ENCODE measurements around the gene PCBD1. TPM values are rescaled to one million over a fixed set of nuclear protein-coding genes. Genes with fewer than 3 reads are reported as not detected.

The PCBD1 gene
- total and polyA plus RNA-seq, 5 donors: 102 to 216 (median 134) TPM

- no peaks in the 10 kb centered on the region for H3K9me3 ChIP-seq (ENCODE audit: control insufficient read depth, low read length)
- H3K27ac ChIP-seq (ENCODE audit: low read length): no peak overlapping the region
- no peaks in the 10 kb centered on the region for H3K27me3 ChIP-seq (ENCODE audit: control insufficient read depth, insufficient read depth)
- no peak for ATAC-seq
- H3K4me3 ChIP-seq (ENCODE audit: low read length): no peak overlapping the region
- H3K4me1 ChIP-seq (ENCODE audit: control insufficient read depth, insufficient read depth, low read length): no peaks in the 10 kb centered on the region
- WGBS: 72% methylated on average over 18 of the region's 18 CpGs
- intact Hi-C loops (cut with DNase I): no loop called here
- peak in 1 of 3 donors; percentile 42 for DNase-seq
These were observed 2.1 kb downstream of the PCBD1 start for GRCh38 chr10:70885931-70886903.

DNA sequence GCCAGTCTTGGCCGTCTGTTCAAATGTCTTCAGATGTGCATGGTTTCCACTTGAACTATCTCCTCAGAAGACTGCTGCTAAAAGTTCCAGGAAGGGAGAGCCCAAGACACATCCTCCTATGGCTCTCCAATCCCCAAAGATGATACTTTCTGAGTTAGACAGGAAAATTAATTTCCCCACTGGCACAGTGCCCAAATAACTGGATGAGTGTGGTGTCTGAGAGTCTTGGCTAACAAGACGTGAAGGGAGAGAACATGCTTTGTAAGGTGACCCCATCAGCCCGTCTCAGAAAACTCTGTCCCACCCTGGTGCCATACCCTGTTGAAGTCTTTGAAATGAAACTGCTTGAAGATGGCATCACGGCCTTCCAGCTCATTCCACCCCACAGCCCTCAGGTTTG lies 2.9 kb downstream of the PCBD1 start:
- 65% methylated on average over 4 of the region's 4 CpGs for WGBS
- H3K9me3 ChIP-seq (ENCODE audit: control insufficient read depth, low read length): no peaks in the 10 kb centered on the region
- no peak overlapping the region for H3K4me3 ChIP-seq (ENCODE audit: low read length)
- no peak for ATAC-seq
- H3K27me3 ChIP-seq (ENCODE audit: control insufficient read depth, insufficient read depth): no peaks in the 10 kb centered on the region
- H3K27ac ChIP-seq (ENCODE audit: low read length): no peak overlapping the region
- intact Hi-C loops (cut with DNase I): no loop called here
- H3K4me1 ChIP-seq (ENCODE audit: control insufficient read depth, insufficient read depth, low read length): no peaks in the 10 kb centered on the region
- DNase-seq: no peak

DNA sequence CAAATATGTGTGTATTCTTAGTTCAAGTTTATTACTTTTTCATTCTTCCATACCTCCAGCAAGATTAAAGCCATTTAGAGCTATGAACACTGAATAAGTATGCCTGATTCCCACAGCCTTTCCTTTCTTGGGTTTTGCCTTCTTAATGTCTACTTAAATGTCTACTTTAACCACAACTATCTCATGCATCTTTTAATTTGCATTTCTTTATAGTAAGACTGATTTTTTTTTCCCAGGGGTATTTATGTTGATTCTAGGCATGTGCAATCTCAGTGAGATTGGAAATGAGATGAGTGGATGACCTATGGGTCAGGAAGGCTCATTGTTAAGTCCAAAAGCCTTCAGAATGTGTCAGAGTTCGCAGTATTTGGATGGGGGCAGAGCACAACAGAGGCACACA lies 3.6 kb downstream of the PCBD1 start:
- Histone ChIP-seq H3K4me3 (ENCODE audit: low read length) (no peak overlapping the region), H3K4me1 (ENCODE audit: control insufficient read depth, insufficient read depth, low read length) (no peaks in the 10 kb centered on the region), H3K9me3 (ENCODE audit: control insufficient read depth, low read length) (no peaks in the 10 kb centered on the region), H3K27me3 (ENCODE audit: control insufficient read depth, insufficient read depth) (no peaks in the 10 kb centered on the region), H3K27ac (ENCODE audit: low read length) (no peak overlapping the region)
- WGBS: 97% methylated on average over 1 of the region's 1 CpG
- DNase-seq (no peak), ATAC-seq (no peak)
- intact Hi-C loops (cut with DNase I): loop anchor here (5.0 kb wide), 2 partner anchors 332 to 337 kb away; no protein-coding TSS in a partner anchor

GRCh38 chr10:70880077-70880534 lies 8.3 kb downstream of the PCBD1 start:
- intact Hi-C loops (cut with DNase I): loop anchor here (2.0 to 5.0 kb wide), 3 partner anchors 65 to 333 kb away; partner anchors contain the start of gene SGPL1 (in 2 of the 4)
- Histone ChIP-seq H3K9me3 (ENCODE audit: control insufficient read depth, low read length) (no peaks in the 10 kb centered on the region), H3K27ac (ENCODE audit: low read length) (no peak overlapping the region), H3K4me3 (ENCODE audit: low read length) (no peak overlapping the region), H3K4me1 (ENCODE audit: control insufficient read depth, insufficient read depth, low read length) (no peaks in the 10 kb centered on the region), H3K27me3 (ENCODE audit: control insufficient read depth, insufficient read depth) (no peaks in the 10 kb centered on the region)
- WGBS: 7% methylated on average over 4 of the region's 4 CpGs
- ATAC-seq: peak; percentile 82 to 85
- peak; percentile 73 to 88 (median 82) for DNase-seq

GRCh38 chr10:70879207-70879606 lies 9.2 kb downstream of the PCBD1 start:
- no peaks in the 10 kb centered on the region for H3K9me3 ChIP-seq (ENCODE audit: control insufficient read depth, low read length)
- no peak for ATAC-seq
- WGBS: 51% methylated on average over 1 of the region's 1 CpG
- no peaks in the 10 kb centered on the region for H3K27me3 ChIP-seq (ENCODE audit: control insufficient read depth, insufficient read depth)
- peak in 1 of 3 donors; percentile 35 for DNase-seq
- no peaks in the 10 kb centered on the region for H3K4me1 ChIP-seq (ENCODE audit: control insufficient read depth, insufficient read depth, low read length)
- H3K4me3 ChIP-seq (ENCODE audit: low read length): no peak overlapping the region
- H3K27ac ChIP-seq (ENCODE audit: low read length): no peak overlapping the region
- intact Hi-C loops (cut with DNase I): loop anchor here in 2 of 4 donors (5.0 kb wide), 1 partner anchor 62 kb away; the partner anchor contains the start of gene SGPL1 (in 2 of the 2)

- intact Hi-C loops (cut with DNase I): no loop called here
- WGBS: 89% methylated on average over 7 of the region's 7 CpGs
- no peak overlapping the region for H3K27ac ChIP-seq (ENCODE audit: low read length)
- no peak overlapping the region for H3K4me3 ChIP-seq (ENCODE audit: low read length)
- H3K9me3 ChIP-seq (ENCODE audit: control insufficient read depth, low read length): no peaks in the 10 kb centered on the region
- no peaks in the 10 kb centered on the region for H3K27me3 ChIP-seq (ENCODE audit: control insufficient read depth, insufficient read depth)
- ATAC-seq: no peak
- DNase-seq: no peak
- H3K4me1 ChIP-seq (ENCODE audit: control insufficient read depth, insufficient read depth, low read length): no peaks in the 10 kb centered on the region
These were observed 14.3 kb downstream of the PCBD1 start for GRCh38 chr10:70874061-70874460.

DNA sequence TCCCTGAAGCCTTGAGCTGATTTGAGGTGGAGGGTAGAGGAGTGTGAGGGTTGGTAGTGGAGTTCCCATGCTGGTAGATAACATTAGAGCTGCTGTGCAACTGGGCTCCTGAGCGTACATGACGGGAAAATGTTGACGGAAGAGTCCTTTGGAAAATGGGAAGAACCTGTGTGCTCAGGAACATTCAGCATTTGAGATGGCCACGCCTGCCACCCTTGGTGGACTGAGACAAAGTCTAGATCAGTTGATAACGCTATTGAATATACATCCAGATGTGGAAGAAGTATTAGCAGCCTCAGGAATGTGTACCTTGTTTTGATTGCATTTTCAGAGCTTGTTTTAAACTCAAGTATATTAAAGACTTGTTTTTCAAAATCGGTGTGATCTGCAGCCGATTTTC lies 16.1 kb downstream of the PCBD1 start:
- Histone ChIP-seq H3K9me3 (ENCODE audit: control insufficient read depth, low read length) (no peaks in the 10 kb centered on the region), H3K4me1 (ENCODE audit: control insufficient read depth, insufficient read depth, low read length) (no peaks in the 10 kb centered on the region), H3K4me3 (ENCODE audit: low read length) (no peak overlapping the region), H3K27me3 (ENCODE audit: control insufficient read depth, insufficient read depth) (no peaks in the 10 kb centered on the region), H3K27ac (ENCODE audit: low read length) (no peak overlapping the region)
- intact Hi-C loops (cut with DNase I): no loop called here
- DNase-seq (no peak), ATAC-seq (no peak)
- 94% methylated on average over 7 of the region's 7 CpGs for WGBS

- Histone ChIP-seq H3K9me3 (ENCODE audit: control insufficient read depth, low read length) (no peaks in the 10 kb centered on the region), H3K4me1 (ENCODE audit: control insufficient read depth, insufficient read depth, low read length) (no peaks in the 10 kb centered on the region), H3K27me3 (ENCODE audit: control insufficient read depth, insufficient read depth) (no peaks in the 10 kb centered on the region), H3K27ac (ENCODE audit: low read length) (no peak overlapping the region), H3K4me3 (ENCODE audit: low read length) (no peak overlapping the region)
- WGBS: 88% methylated on average over 4 of the region's 4 CpGs
- ATAC-seq (no peak), DNase-seq (no peak)
- intact Hi-C loops (cut with DNase I): no loop called here
These were observed 21.9 kb downstream of the PCBD1 start for GRCh38 chr10:70866424-70866823.

DNA sequence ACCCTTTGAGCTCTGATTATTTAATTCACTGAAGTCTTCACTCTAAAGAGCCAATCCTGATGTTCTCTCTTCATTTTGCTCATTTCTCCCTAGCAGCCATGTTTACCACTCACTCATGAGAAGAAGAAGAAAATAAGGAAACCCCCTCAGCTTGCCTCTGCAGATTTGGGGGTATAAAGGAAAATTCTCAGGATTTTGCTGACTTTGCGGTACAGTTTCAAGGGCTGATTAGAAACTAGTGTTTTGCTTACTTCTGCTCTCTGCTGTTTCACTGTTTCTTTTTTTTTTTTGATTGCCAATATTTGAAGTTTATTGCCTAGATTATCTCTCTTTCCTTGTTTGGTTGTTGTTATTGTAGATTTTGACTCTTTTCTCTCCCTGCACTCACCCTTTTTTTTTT lies 23.4 kb downstream of the PCBD1 start:
- intact Hi-C loops (cut with DNase I): no loop called here
- no peaks in the 10 kb centered on the region for H3K9me3 ChIP-seq (ENCODE audit: control insufficient read depth, low read length)
- no peaks in the 10 kb centered on the region for H3K4me1 ChIP-seq (ENCODE audit: control insufficient read depth, insufficient read depth, low read length)
- H3K27me3 ChIP-seq (ENCODE audit: control insufficient read depth, insufficient read depth): no peaks in the 10 kb centered on the region
- WGBS: 98% methylated on average over 1 of the region's 1 CpG
- DNase-seq (no peak), ATAC-seq (no peak)
- H3K4me3 ChIP-seq (ENCODE audit: low read length): no peak overlapping the region
- no peak overlapping the region for H3K27ac ChIP-seq (ENCODE audit: low read length)

DNA sequence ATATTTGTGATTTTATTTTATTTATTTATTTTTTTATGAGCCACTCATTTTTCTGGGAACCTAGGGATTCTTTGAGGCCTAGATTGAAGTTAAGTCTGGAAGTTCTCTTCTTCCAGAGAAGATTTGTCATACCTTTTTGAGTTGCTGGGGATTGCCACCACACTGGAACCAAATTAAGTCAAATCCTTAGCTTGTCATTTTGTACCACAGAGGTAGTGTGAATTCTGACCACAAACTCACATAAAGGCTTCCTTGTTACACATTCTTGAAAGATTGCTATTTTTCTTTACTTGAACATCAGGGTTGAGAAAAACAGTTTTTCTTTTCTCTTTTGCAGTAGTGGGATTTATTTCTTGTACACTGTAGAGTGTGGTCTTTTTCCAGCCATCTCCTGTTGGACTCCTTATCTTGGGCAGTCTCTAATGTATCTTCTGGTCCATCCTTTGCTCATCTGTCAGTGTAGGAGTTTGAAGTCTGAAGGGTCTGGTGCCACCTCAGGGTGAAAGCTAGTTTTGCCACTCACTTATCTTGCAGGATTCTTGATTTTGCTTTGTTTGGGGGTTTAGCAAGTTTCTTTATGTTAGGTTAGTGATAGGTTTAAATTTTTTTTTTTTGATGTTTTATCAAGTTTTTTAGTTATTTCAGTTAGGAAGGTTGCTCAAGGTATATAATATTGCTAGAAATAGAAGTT lies 24.8 kb downstream of the PCBD1 start:
- Histone ChIP-seq H3K4me1 (ENCODE audit: control insufficient read depth, insufficient read depth, low read length) (peaks cover 1% of the 10 kb centered on the region), H3K4me3 (ENCODE audit: low read length) (no peak overlapping the region), H3K27me3 (ENCODE audit: control insufficient read depth, insufficient read depth) (no peaks in the 10 kb centered on the region), H3K9me3 (ENCODE audit: control insufficient read depth, low read length) (no peaks in the 10 kb centered on the region), H3K27ac (ENCODE audit: low read length) (no peak overlapping the region)
- DNase-seq (no peak), ATAC-seq (no peak)
- intact Hi-C loops (cut with DNase I): no loop called here

All from right cardiac atrium (tissue), 5 donors.